Stomach smooth muscle (tissue), 2 donors: ENCODE data around the gene AP2A2.

Experiments
- H3K27ac ChIP-seq: one replicate; pipeline ENCODE4 v1.7.0; 2013; ENCODE audit warnings: mild to moderate bottlenecking, low read length, inconsistent platforms
- H3K27me3 ChIP-seq, 2 donors: one replicate each; pipeline ENCODE4 v1.7.0; 2013; ENCODE audit warnings: low read length in 2 of 2; ENCODE audit not compliant: insufficient read depth in 2 of 2, control insufficient read depth in 1 of 2
- H3K36me3 ChIP-seq, 2 donors: one replicate each; pipeline ENCODE4 v1.7.0; 2013; ENCODE audit warnings: low read length in 2 of 2; ENCODE audit not compliant: control insufficient read depth in 2 of 2, insufficient read depth in 2 of 2
- H3K4me1 ChIP-seq: one replicate; pipeline ENCODE4 v1.7.0; 2013; ENCODE audit warnings: low read length; ENCODE audit not compliant: control insufficient read depth, insufficient read depth
- H3K4me3 ChIP-seq, 2 donors: one replicate each; pipeline ENCODE4 v1.7.0; 2013; ENCODE audit warnings: low read length in 2 of 2
- H3K9ac ChIP-seq, 2 donors: one replicate each; pipeline ENCODE4 v1.7.0; 2013; ENCODE audit warnings: low read length in 2 of 2, mild to moderate bottlenecking in 1 of 2
- H3K9me3 ChIP-seq, 2 donors: one replicate each; pipeline ENCODE4 v1.7.0; 2013; ENCODE audit warnings: low read length in 2 of 2; ENCODE audit not compliant: control insufficient read depth in 2 of 2
- donor health status: healthy.
- donor health status: Pancreatic carcinoma.

Gene AP2A2

GRCh38 chr11:976431-977160 is 50.9 kb downstream of the AP2A2 start:
- H3K9me3 ChIP-seq = no peaks in the 10 kb centered on the region
- H3K36me3 ChIP-seq = peaks cover 27 to 49% of the 10 kb centered on the region in 2 donors
- H3K4me1 ChIP-seq = no peaks in the 10 kb centered on the region
- H3K27ac ChIP-seq = no peak overlapping the region
- H3K9ac ChIP-seq = no peak overlapping the region
- no peak overlapping the region for H3K4me3 ChIP-seq
- no peaks in the 10 kb centered on the region for H3K27me3 ChIP-seq

- no peaks in the 10 kb centered on the region for H3K4me1 ChIP-seq
- H3K27me3 ChIP-seq = no peaks in the 10 kb centered on the region
- H3K36me3 ChIP-seq = peaks cover 12 to 39% of the 10 kb centered on the region in 2 donors
- no peaks in the 10 kb centered on the region for H3K9me3 ChIP-seq
- H3K9ac ChIP-seq = no peak overlapping the region
- no peak overlapping the region for H3K4me3 ChIP-seq
- no peak overlapping the region for H3K27ac ChIP-seq
Measured at GRCh38 chr11:977830-978720, 52.4 kb downstream of the AP2A2 start.

- H3K27ac ChIP-seq = no peak overlapping the region
Measured at GRCh38 chr11:978781-979180, 53.1 kb downstream of the AP2A2 start.

GRCh38 chr11:980438-981357 is 55.0 kb downstream of the AP2A2 start:
- peaks cover 25 to 45% of the 10 kb centered on the region in 2 donors for H3K36me3 ChIP-seq

More at GRCh38 chr11:978781-979180, 53.1 kb downstream of the AP2A2 start:
- H3K4me1 ChIP-seq = no peaks in the 10 kb centered on the region
- H3K4me3 ChIP-seq = no peak overlapping the region
- peaks cover 10 to 38% of the 10 kb centered on the region in 2 donors for H3K36me3 ChIP-seq
- no peak overlapping the region for H3K9ac ChIP-seq
- H3K9me3 ChIP-seq = no peaks in the 10 kb centered on the region
- H3K27me3 ChIP-seq = no peaks in the 10 kb centered on the region

GRCh38 chr11:981764-982163 is 56.1 kb downstream of the AP2A2 start:
- H3K4me3 ChIP-seq = no peak overlapping the region
- no peak overlapping the region for H3K27ac ChIP-seq
- no peaks in the 10 kb centered on the region for H3K9me3 ChIP-seq
- H3K36me3 ChIP-seq = peaks cover 35 to 52% of the 10 kb centered on the region in 2 donors
- no peaks in the 10 kb centered on the region for H3K27me3 ChIP-seq
- H3K4me1 ChIP-seq = no peaks in the 10 kb centered on the region
- H3K9ac ChIP-seq = no peak overlapping the region

More at GRCh38 chr11:980438-981357, 55.0 kb downstream of the AP2A2 start:
- Histone ChIP-seq H3K9ac (no peak overlapping the region), H3K4me1 (no peaks in the 10 kb centered on the region), H3K9me3 (no peaks in the 10 kb centered on the region), H3K27ac (no peak overlapping the region), H3K27me3 (no peaks in the 10 kb centered on the region), H3K4me3 (no peak overlapping the region)

- Histone ChIP-seq H3K9ac (no peak overlapping the region), H3K4me1 (no peaks in the 10 kb centered on the region), H3K36me3 (peaks cover 38 to 51% of the 10 kb centered on the region in 2 donors), H3K27me3 (no peaks in the 10 kb centered on the region), H3K4me3 (no peak overlapping the region), H3K27ac (no peak overlapping the region), H3K9me3 (no peaks in the 10 kb centered on the region)
Measured at GRCh38 chr11:984546-984945, 58.9 kb downstream of the AP2A2 start.

- Histone ChIP-seq H3K4me1 (no peaks in the 10 kb centered on the region), H3K4me3 (no peak overlapping the region), H3K9ac (no peak overlapping the region), H3K27ac (no peak overlapping the region), H3K9me3 (no peaks in the 10 kb centered on the region), H3K27me3 (no peaks in the 10 kb centered on the region), H3K36me3 (peaks cover 44 to 54% of the 10 kb centered on the region in 2 donors)
Measured at GRCh38 chr11:985406-985805, 59.7 kb downstream of the AP2A2 start.

GRCh38 chr11:985848-986247 is 60.2 kb downstream of the AP2A2 start:
- Histone ChIP-seq H3K27ac (no peak overlapping the region), H3K9ac (no peak overlapping the region), H3K9me3 (no peaks in the 10 kb centered on the region), H3K4me1 (no peaks in the 10 kb centered on the region), H3K36me3 (peaks cover 44 to 52% of the 10 kb centered on the region in 2 donors), H3K4me3 (no peak overlapping the region), H3K27me3 (no peaks in the 10 kb centered on the region)

GRCh38 chr11:986270-986951 is 60.7 kb downstream of the AP2A2 start:
- Histone ChIP-seq H3K27me3 (no peaks in the 10 kb centered on the region), H3K27ac (no peak overlapping the region), H3K9me3 (no peaks in the 10 kb centered on the region), H3K36me3 (peaks cover 44 to 47% of the 10 kb centered on the region in 2 donors), H3K4me3 (no peak overlapping the region), H3K9ac (no peak overlapping the region), H3K4me1 (no peaks in the 10 kb centered on the region)

- Histone ChIP-seq H3K9me3 (no peaks in the 10 kb centered on the region), H3K27ac (no peak overlapping the region), H3K36me3 (peaks cover 42 to 44% of the 10 kb centered on the region in 2 donors), H3K4me3 (no peak overlapping the region), H3K27me3 (no peaks in the 10 kb centered on the region), H3K9ac (no peak overlapping the region), H3K4me1 (no peaks in the 10 kb centered on the region)
Measured at GRCh38 chr11:986952-987305, 61.3 kb downstream of the AP2A2 start.
